Neural cell (in vitro differentiated cells): Measurements from ENCODE around the gene GRB2. TPM values are rescaled to one million over a fixed set of nuclear protein-coding genes. Genes with fewer than 3 reads are reported as not detected.

Experiments
- H2AFZ ChIP-seq: fragments of 200-600, 300-800 bp; sonication (generic), shearing (Covaris generic); 2 replicates; pipeline ENCODE4 v1.6.0; 2014; ENCODE audit warnings: low read depth, mild to moderate bottlenecking, antibody characterized with exemption, low read length, moderate library complexity
- H3F3A ChIP-seq: fragments of 200-600 bp; shearing (Covaris generic); 2 replicates; pipeline ENCODE4 v1.6.1; 2016; ENCODE audit warnings: mild to moderate bottlenecking, moderate library complexity, mixed read lengths, antibody characterized with exemption, low read length; ENCODE audit not compliant: insufficient read depth, poor library complexity, severe bottlenecking
- H3K27ac ChIP-seq: fragments of 200-600, 300-800 bp; sonication (generic), shearing (Covaris generic); 2 replicates; pipeline ENCODE4 v1.5.1; 2014; ENCODE audit warnings: mild to moderate bottlenecking, low read length, moderate library complexity
- H3K27me3 ChIP-seq: fragments of 300-800, 200-600 bp; sonication (generic), shearing (Covaris generic); 2 replicates; pipeline ENCODE4 v1.6.0; 2014; ENCODE audit warnings: mild to moderate bottlenecking, low read depth, low read length, moderate library complexity; ENCODE audit not compliant: insufficient read depth
- H3K36me3 ChIP-seq: fragments of 300-800, 200-600 bp; sonication (generic), shearing (Covaris generic); 2 replicates; pipeline ENCODE4 v1.5.1; 2014; ENCODE audit warnings: mild to moderate bottlenecking, antibody characterized with exemption, low read length, moderate library complexity; ENCODE audit not compliant: insufficient read depth
- H3K4me2 ChIP-seq: fragments of 300-800, 200-600 bp; sonication (generic), shearing (Covaris generic); 2 replicates; pipeline ENCODE4 v1.6.0; 2014; ENCODE audit warnings: mild to moderate bottlenecking, low read length
- H3K4me3 ChIP-seq: fragments of 300-800, 200-600 bp; sonication (generic), shearing (Covaris generic); 2 replicates; pipeline ENCODE4 v1.5.1; 2014; ENCODE audit warnings: mild to moderate bottlenecking, low read length, moderate library complexity
- H3K79me2 ChIP-seq: fragments of 200-600 bp; shearing (Covaris generic); replicated peaks from 2 replicates; pipeline ENCODE4 v1.6.0; 2014; ENCODE audit warnings: mild to moderate bottlenecking, low read length, moderate library complexity; ENCODE audit not compliant: insufficient read depth
- H3K9ac ChIP-seq: fragments of 300-800, 200-600 bp; sonication (generic), shearing (Covaris generic); 2 replicates; pipeline ENCODE4 v1.6.1; 2016; ENCODE audit warnings: mild to moderate bottlenecking, low read length, mixed read lengths
- H3K9me2 ChIP-seq: fragments of 200-600 bp; shearing (Covaris generic); 2 replicates; pipeline ENCODE4 v1.6.1; 2016; ENCODE audit warnings: mild to moderate bottlenecking, low read length, mixed read lengths; ENCODE audit not compliant: insufficient read depth
- H3K9me3 ChIP-seq: fragments of 200-600, 300-800 bp; sonication (generic), shearing (Covaris generic); 2 replicates; pipeline ENCODE4 v1.6.1; 2016; ENCODE audit warnings: mild to moderate bottlenecking, mixed run types, low read length, moderate library complexity, mixed read lengths
- H4K20me1 ChIP-seq: fragments of 200-600 bp; shearing (Covaris generic); 2 replicates; pipeline ENCODE4 v1.6.1; 2016; ENCODE audit warnings: mild to moderate bottlenecking, mixed run types; ENCODE audit not compliant: insufficient read depth
- EP300 ChIP-seq: fragments of 450-650 bp; conservative IDR thresholded peaks from 2 replicates; pipeline ENCODE4 v1.6.1; 2014; ENCODE audit warnings: antibody characterized with exemption, mild to moderate bottlenecking, moderate library complexity; ENCODE audit not compliant: poor library complexity, severe bottlenecking
- EZH2 ChIP-seq: fragments of 200-600, 300-800 bp; shearing (Covaris generic), sonication (generic); IDR thresholded peaks from 2 replicates; pipeline ENCODE4 v1.6.1; 2014; ENCODE audit warnings: antibody characterized with exemption, low read length, borderline replicate concordance, mild to moderate bottlenecking; ENCODE audit not compliant: insufficient read depth, poor library complexity, severe bottlenecking
- MXI1 ChIP-seq: fragments of 450-650 bp; conservative IDR thresholded peaks from 2 replicates; pipeline ENCODE4 v1.6.1; 2014; ENCODE audit warnings: antibody characterized with exemption, mild to moderate bottlenecking; ENCODE audit not compliant: poor library complexity, severe bottlenecking
- POLR2AphosphoS5 ChIP-seq: IDR thresholded peaks from 2 replicates; pipeline ENCODE4 v1.6.1; 2012
- RAD21 ChIP-seq: fragments of 450-650 bp; conservative IDR thresholded peaks from 2 replicates; pipeline ENCODE4 v1.6.1; 2014; ENCODE audit warnings: antibody characterized with exemption, mild to moderate bottlenecking, moderate library complexity
- REST ChIP-seq: IDR thresholded peaks from 2 replicates; pipeline ENCODE4 v1.6.1; 2012; ENCODE audit warnings: borderline replicate concordance
- SMC3 ChIP-seq: fragments of 450-650 bp; conservative IDR thresholded peaks from 2 replicates; pipeline ENCODE4 v1.6.1; 2014; ENCODE audit warnings: antibody characterized with exemption, mild to moderate bottlenecking, moderate library complexity; ENCODE audit not compliant: poor library complexity
- TAF1 ChIP-seq: IDR thresholded peaks from 2 replicates; pipeline ENCODE4 v1.6.1; 2012; ENCODE audit warnings: low read depth
- polyA plus RNA-seq: library from polyadenylated mRNA; depleted of rRNA; stranded (reverse); fragments of >200 nt; gene quantifications from 2 replicates; pipeline ENCODE4 v1.2.3, GENCODE V29; 2014
- TF ChIP-seq, protein P1 (sequence below): fragments of 450-650 bp; IDR thresholded peaks from 2 replicates; pipeline ENCODE4 v1.5.1; 2014; ENCODE audit warnings: antibody characterized with exemption, mild to moderate bottlenecking, moderate library complexity; ENCODE audit not compliant: poor library complexity, severe bottlenecking

Gene GRB2
- polyA plus RNA-seq, 1 donor from 2014 or later: 134 TPM

GRCh38 chr17:75364078-75364477 is 41.4 kb downstream of the GRB2 start:
- Histone ChIP-seq H3K9me2 (no peaks in the 10 kb centered on the region), H3K79me2 (peaks cover 75% of the 10 kb centered on the region), H3K4me3 (no peak overlapping the region), H3K9me3 (no peaks in the 10 kb centered on the region), H3K36me3 (no peaks in the 10 kb centered on the region), H4K20me1 (peaks cover 4% of the 10 kb centered on the region), H2AFZ (no peak overlapping the region), H3K4me2 (no peak overlapping the region), H3K9ac (no peak overlapping the region), H3K27me3 (no peaks in the 10 kb centered on the region), H3F3A (no peaks in the 10 kb centered on the region), H3K27ac (no peak overlapping the region)
- TF ChIP-seq, protein P1, sequence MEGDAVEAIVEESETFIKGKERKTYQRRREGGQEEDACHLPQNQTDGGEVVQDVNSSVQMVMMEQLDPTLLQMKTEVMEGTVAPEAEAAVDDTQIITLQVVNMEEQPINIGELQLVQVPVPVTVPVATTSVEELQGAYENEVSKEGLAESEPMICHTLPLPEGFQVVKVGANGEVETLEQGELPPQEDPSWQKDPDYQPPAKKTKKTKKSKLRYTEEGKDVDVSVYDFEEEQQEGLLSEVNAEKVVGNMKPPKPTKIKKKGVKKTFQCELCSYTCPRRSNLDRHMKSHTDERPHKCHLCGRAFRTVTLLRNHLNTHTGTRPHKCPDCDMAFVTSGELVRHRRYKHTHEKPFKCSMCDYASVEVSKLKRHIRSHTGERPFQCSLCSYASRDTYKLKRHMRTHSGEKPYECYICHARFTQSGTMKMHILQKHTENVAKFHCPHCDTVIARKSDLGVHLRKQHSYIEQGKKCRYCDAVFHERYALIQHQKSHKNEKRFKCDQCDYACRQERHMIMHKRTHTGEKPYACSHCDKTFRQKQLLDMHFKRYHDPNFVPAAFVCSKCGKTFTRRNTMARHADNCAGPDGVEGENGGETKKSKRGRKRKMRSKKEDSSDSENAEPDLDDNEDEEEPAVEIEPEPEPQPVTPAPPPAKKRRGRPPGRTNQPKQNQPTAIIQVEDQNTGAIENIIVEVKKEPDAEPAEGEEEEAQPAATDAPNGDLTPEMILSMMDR: no peak
- TF ChIP-seq EZH2 (no peak), RAD21 (no peak), POLR2AphosphoS5 (no peak), SMC3 (no peak), EP300 (no peak), TAF1 (no peak), REST (no peak), MXI1 (no peak)

- H2AFZ ChIP-seq: no peak overlapping the region
- TF ChIP-seq EZH2 (no peak), RAD21 (no peak), EP300 (no peak), POLR2AphosphoS5 (no peak), TAF1 (no peak), SMC3 (no peak), MXI1 (no peak), REST (no peak)
- TF ChIP-seq, protein P1: no peak
- H3K27me3 ChIP-seq: no peaks in the 10 kb centered on the region
- H3K4me3 ChIP-seq: no peak overlapping the region
- H3K79me2 ChIP-seq: peaks cover 78% of the 10 kb centered on the region
- no peak overlapping the region for H3K4me2 ChIP-seq
- H3K9me2 ChIP-seq: no peaks in the 10 kb centered on the region
- no peaks in the 10 kb centered on the region for H3F3A ChIP-seq
- H3K27ac ChIP-seq: no peak overlapping the region
- no peak overlapping the region for H3K9ac ChIP-seq
- no peaks in the 10 kb centered on the region for H3K9me3 ChIP-seq
- H4K20me1 ChIP-seq: peaks cover 4% of the 10 kb centered on the region
- no peaks in the 10 kb centered on the region for H3K36me3 ChIP-seq
Measured at GRCh38 chr17:75361996-75362395, 43.5 kb downstream of the GRB2 start.
